OCI-LY3 (cell line): ENCODE results near the gene EIF3K.

Experiments
- H2AFZ ChIP-seq: fragments of 200-600, 300-600 bp; shearing (Covaris generic); 2 replicates; pipeline ENCODE4 v1.6.0; 2014; ENCODE audit warnings: antibody characterized with exemption, low read depth, low read length
- H3K27ac ChIP-seq: fragments of 200-600, 300-600 bp; sonication (generic); 2 replicates; pipeline ENCODE4 v1.5.1; 2014; ENCODE audit warnings: mild to moderate bottlenecking, low read length, moderate library complexity, mixed read lengths
- H3K27me3 ChIP-seq: fragments of 200-600, 300-600 bp; sonication (generic); 2 replicates; pipeline ENCODE4 v1.6.1; 2014; ENCODE audit warnings: low read depth, low read length, mixed read lengths
- H3K36me3 ChIP-seq: fragments of 200-600, 300-600 bp; sonication (generic); replicated peaks from 2 replicates; pipeline ENCODE3; 2014; ENCODE audit warnings: low read depth, low read length, mixed read lengths
- H3K4me1 ChIP-seq: fragments of 300-600, 200-600 bp; sonication (generic); 2 replicates; pipeline ENCODE4 v1.6.1; 2014; ENCODE audit warnings: low read length, mixed read lengths
- H3K4me2 ChIP-seq: fragments of 200-600, 300-600 bp; sonication (generic); 2 replicates; pipeline ENCODE4 v1.6.1; 2014; ENCODE audit warnings: low read length, mixed read lengths
- H3K4me3 ChIP-seq: fragments of 300-600, 200-600 bp; sonication (generic); 2 replicates; pipeline ENCODE4 v1.5.1; 2014; ENCODE audit warnings: antibody characterized with exemption, mild to moderate bottlenecking, low read length, moderate library complexity
- H3K79me2 ChIP-seq: fragments of 300-600, 200-600 bp; shearing (Covaris generic); 2 replicates; pipeline ENCODE4 v1.6.1; 2014; ENCODE audit warnings: mild to moderate bottlenecking, low read length, mixed read lengths
- H3K9ac ChIP-seq: fragments of 300-600, 200-600 bp; shearing (Covaris generic); 2 replicates; pipeline ENCODE4 v1.6.0; 2014; ENCODE audit warnings: mild to moderate bottlenecking, low read length, moderate library complexity
- H3K9me3 ChIP-seq: fragments of 200-600, 300-600 bp; shearing (Covaris generic); 2 replicates; pipeline ENCODE4 v1.6.1; 2014; ENCODE audit warnings: low read length, mixed read lengths; ENCODE audit not compliant: insufficient read depth
- H4K20me1 ChIP-seq: fragments of 200-600, 300-600 bp; sonication (generic); 2 replicates; pipeline ENCODE4 v1.6.1; 2016; ENCODE audit warnings: low read length, mixed read lengths; ENCODE audit not compliant: insufficient read depth
- CTCF ChIP-seq: fragments of 200-600, 300-600 bp; sonication (generic); IDR thresholded peaks from 2 replicates; pipeline ENCODE4 v1.5.1; 2014; ENCODE audit warnings: antibody characterized with exemption, low read length, low read depth
- EZH2phosphoT487 ChIP-seq: fragments of 200-600 bp; shearing (Covaris generic); IDR thresholded peaks from 2 replicates; pipeline ENCODE4 v1.6.1; 2018; ENCODE audit warnings: antibody characterized with exemption, mixed run types, low read depth

The EIF3K gene

DNA sequence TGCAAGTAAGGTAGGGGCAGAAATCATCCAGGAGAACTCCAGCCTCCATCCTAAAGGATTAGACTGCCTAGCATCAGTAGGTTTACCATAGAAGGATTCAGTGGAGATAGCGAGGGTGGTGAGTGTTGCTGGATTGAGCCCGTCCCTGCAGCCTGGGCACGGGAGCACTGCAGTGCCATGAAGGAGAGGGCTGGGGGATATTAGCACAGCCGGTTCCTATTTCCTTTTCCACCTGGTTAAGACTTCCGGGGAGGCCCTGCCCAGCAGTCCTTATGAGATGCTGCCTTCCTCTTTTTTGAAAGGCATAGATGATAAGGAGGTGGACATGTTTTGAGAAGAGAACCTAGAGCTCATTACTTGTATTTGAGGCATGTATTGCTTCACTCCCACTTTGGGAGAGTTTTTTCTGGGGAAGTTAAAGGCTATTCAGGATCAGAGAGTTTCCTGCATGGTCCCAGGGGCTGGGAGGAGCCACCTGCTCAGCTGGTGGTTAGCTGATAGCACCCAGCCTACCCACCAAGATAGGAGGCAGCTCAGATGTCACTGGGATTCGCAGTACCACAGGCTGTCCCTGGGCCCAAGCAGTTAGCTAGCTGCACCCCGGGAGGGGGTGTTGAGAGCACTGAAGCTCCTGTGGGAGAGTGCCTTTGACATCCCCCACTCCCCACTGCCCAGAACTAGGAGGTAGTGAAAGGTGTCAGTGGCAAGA lies 45.7 kb downstream of the EIF3K start:
- no peak overlapping the region for H3K4me3 ChIP-seq
- TF ChIP-seq EZH2phosphoT487 = no peak
- no peak for TF ChIP-seq CTCF
- H2AFZ ChIP-seq = no peak overlapping the region
- H3K9ac ChIP-seq = no peak overlapping the region
- H3K4me2 ChIP-seq = peak overlapping the region; percentile 15; the same call in 1 of the 2 replicates
- no peak overlapping the region for H3K27ac ChIP-seq
- peaks cover 76% of the 10 kb centered on the region for H4K20me1 ChIP-seq
- peaks cover 98% of the 10 kb centered on the region for H3K79me2 ChIP-seq
- H3K36me3 ChIP-seq = peaks cover 24% of the 10 kb centered on the region
- H3K27me3 ChIP-seq = no peaks in the 10 kb centered on the region
- no peaks in the 10 kb centered on the region for H3K9me3 ChIP-seq
- peaks cover 13% of the 10 kb centered on the region for H3K4me1 ChIP-seq

- Histone ChIP-seq H3K36me3 (peaks cover 24% of the 10 kb centered on the region), H3K27me3 (no peaks in the 10 kb centered on the region), H2AFZ (no peak overlapping the region), H3K4me2 (no peak overlapping the region), H3K9ac (no peak overlapping the region), H3K27ac (no peak overlapping the region), H3K4me3 (no peak overlapping the region), H3K79me2 (peaks cover 98% of the 10 kb centered on the region), H4K20me1 (peaks cover 71% of the 10 kb centered on the region), H3K9me3 (no peaks in the 10 kb centered on the region), H3K4me1 (peaks cover 13% of the 10 kb centered on the region)
- TF ChIP-seq CTCF (no peak), EZH2phosphoT487 (no peak)
Measured at GRCh38 chr19:38665219-38665931, 46.4 kb downstream of the EIF3K start.

GRCh38 chr19:38665950-38666662 lies 47.1 kb downstream of the EIF3K start:
- Histone ChIP-seq H4K20me1 (peaks cover 64% of the 10 kb centered on the region), H3K36me3 (peaks cover 21% of the 10 kb centered on the region), H3K9ac (no peak overlapping the region), H3K27me3 (no peaks in the 10 kb centered on the region), H3K79me2 (peaks cover 97% of the 10 kb centered on the region), H3K4me3 (no peak overlapping the region), H3K27ac (no peak overlapping the region), H3K4me2 (no peak overlapping the region), H3K9me3 (no peaks in the 10 kb centered on the region), H2AFZ (no peak overlapping the region), H3K4me1 (peaks cover 13% of the 10 kb centered on the region)
- no peak for TF ChIP-seq EZH2phosphoT487
- TF ChIP-seq CTCF = no peak
